Measurements from ENCODE around the gene OR2A42.
"Not testable (repeated sequence)": the region's sequence is repeated elsewhere in the genome, so short reads cannot be mapped to it uniquely, and the experiment has no call there.

OR2A42 gene

GRCh38 chr7:144220531-144220930, 18.9 kb downstream of the OR2A42 start:
- not testable (repeated sequence) for DNase-seq (ENCODE audit: low read depth)

GRCh38 chr7:144219149-144219548, 20.3 kb downstream of the OR2A42 start:
- DNase-seq (ENCODE audit: low read depth) = not testable (repeated sequence)

- DNase-seq (ENCODE audit: low read depth) = not testable (repeated sequence)
Measured at GRCh38 chr7:144218581-144218980, 20.8 kb downstream of the OR2A42 start.

GRCh38 chr7:144217200-144217599, 22.2 kb downstream of the OR2A42 start:
- not testable (repeated sequence) for DNase-seq (ENCODE audit: low read depth)

- not testable (repeated sequence) for DNase-seq (ENCODE audit: low read depth)
Measured at GRCh38 chr7:144205306-144205705, 34.1 kb downstream of the OR2A42 start.

GRCh38 chr7:144203086-144203485, 36.3 kb downstream of the OR2A42 start:
- not testable (repeated sequence) for DNase-seq (ENCODE audit: low read depth)

GRCh38 chr7:144201978-144202377, 37.4 kb downstream of the OR2A42 start:
- DNase-seq (ENCODE audit: low read depth) = not testable (repeated sequence)

- not testable (repeated sequence) for DNase-seq (ENCODE audit: low read depth)
Measured at GRCh38 chr7:144198934-144199333, 40.5 kb downstream of the OR2A42 start.

GRCh38 chr7:144195212-144195872, 44.1 kb downstream of the OR2A42 start, which contains the start of gene ARHGEF35:
Gene ARHGEF35, minus strand, starts transcription at chr7:144195833. Its CDS starts 7,450 bp downstream, at chr7:144188383.
- not testable (repeated sequence) for DNase-seq (ENCODE audit: low read depth)

GRCh38 chr7:144194453-144194852, 45.0 kb downstream of the OR2A42 start:
- not testable (repeated sequence) for DNase-seq (ENCODE audit: low read depth)

GRCh38 chr7:144193782-144194181, 45.6 kb downstream of the OR2A42 start:
- DNase-seq (ENCODE audit: low read depth) = not testable (repeated sequence)

- DNase-seq (ENCODE audit: low read depth) = not testable (repeated sequence)
Measured at GRCh38 chr7:144188578-144189171, 50.7 kb downstream of the OR2A42 start.

GRCh38 chr7:144187848-144188247, 51.6 kb downstream of the OR2A42 start:
- DNase-seq (ENCODE audit: low read depth) = not testable (repeated sequence)

GRCh38 chr7:144183166-144183565, 56.2 kb downstream of the OR2A42 start, which contains the start of gene CTAGE4:
Gene CTAGE4, plus strand, starts transcription at chr7:144183466. Its CDS starts 38 bp downstream, at chr7:144183504.
- DNase-seq (ENCODE audit: low read depth) = not testable (repeated sequence)

- DNase-seq (ENCODE audit: low read depth) = not testable (repeated sequence)
Measured at GRCh38 chr7:144179165-144179479, 60.3 kb downstream of the OR2A42 start.

- not testable (repeated sequence) for DNase-seq (ENCODE audit: low read depth)
Measured at GRCh38 chr7:144178380-144179164, 60.8 kb downstream of the OR2A42 start.

Measured in stimulated activated CD8-positive, alpha-beta memory T cell treated with anti-CD3 and anti-CD28 coated beads, Interleukin-4, amount 100 ng/mL, for 24 hours (primary cell).